Trophoblast cell (in vitro differentiated cells and primary cell): ENCODE data around the gene IL17RA.

Experiments
- DNase-seq, 2 donors: peaks; one replicate each; pipeline ENCODE4 v3.0.0-alpha.2; 2016
- H2AFZ ChIP-seq: 2 replicates; pipeline ENCODE4 v1.6.1; 2013; ENCODE audit warnings: low read length, moderate library complexity, mild to moderate bottlenecking; ENCODE audit not compliant: insufficient read depth, poor library complexity
- H2AK5ac ChIP-seq: 2 replicates; pipeline ENCODE4 v1.6.1; 2013; ENCODE audit warnings: mild to moderate bottlenecking, low read length
- H2BK120ac ChIP-seq: 2 replicates; pipeline ENCODE4 v1.6.1; 2013; ENCODE audit warnings: low read length, mild to moderate bottlenecking, moderate library complexity; ENCODE audit not compliant: insufficient read depth, poor library complexity
- H2BK12ac ChIP-seq: 2 replicates; pipeline ENCODE4 v1.6.1; 2013; ENCODE audit warnings: mild to moderate bottlenecking, low read length, moderate library complexity
- H2BK5ac ChIP-seq: 2 replicates; pipeline ENCODE4 v1.6.1; 2013; ENCODE audit warnings: low read length, low read depth, moderate library complexity, mild to moderate bottlenecking; ENCODE audit not compliant: poor library complexity
- H3K14ac ChIP-seq: 2 replicates; pipeline ENCODE4 v1.6.1; 2013; ENCODE audit warnings: mild to moderate bottlenecking, low read length
- H3K18ac ChIP-seq: 2 replicates; pipeline ENCODE4 v1.6.1; 2013; ENCODE audit warnings: mild to moderate bottlenecking, low read length
- H3K23ac ChIP-seq: 2 replicates; pipeline ENCODE4 v1.6.1; 2013; ENCODE audit warnings: low read length
- H3K27ac ChIP-seq: 2 replicates; pipeline ENCODE4 v1.5.1; 2013; ENCODE audit warnings: low read depth, mild to moderate bottlenecking, inconsistent platforms, low read length, moderate library complexity
- H3K27me3 ChIP-seq: 2 replicates; pipeline ENCODE4 v1.6.1; 2013; ENCODE audit warnings: inconsistent platforms, mild to moderate bottlenecking, low read length, moderate library complexity; ENCODE audit not compliant: insufficient read depth
- H3K36me3 ChIP-seq, 2 experiments: 1 replicate in 1 of 2; 2 replicates in 1 of 2; pipeline ENCODE4 v1.6.1; 2013; ENCODE audit warnings: low read length in 2 of 2, mild to moderate bottlenecking in 2 of 2, moderate library complexity in 1 of 2; ENCODE audit not compliant: insufficient read depth in 2 of 2, control insufficient read depth in 1 of 2
- H3K4ac ChIP-seq: 2 replicates; pipeline ENCODE4 v1.6.1; 2013; ENCODE audit warnings: low read depth, mild to moderate bottlenecking, low read length, moderate library complexity
- H3K4me1 ChIP-seq, 2 experiments: 1 replicate in 1 of 2; 2 replicates in 1 of 2; pipeline ENCODE4 v1.6.1; 2013; ENCODE audit warnings: low read length in 2 of 2, mild to moderate bottlenecking in 2 of 2, moderate library complexity in 1 of 2; ENCODE audit not compliant: insufficient read depth in 2 of 2, control insufficient read depth in 1 of 2
- H3K4me2 ChIP-seq: 2 replicates; pipeline ENCODE4 v1.6.1; 2013; ENCODE audit warnings: inconsistent platforms, mild to moderate bottlenecking, low read length, moderate library complexity
- H3K4me3 ChIP-seq: 2 replicates; pipeline ENCODE4 v1.5.1; 2013; ENCODE audit warnings: mild to moderate bottlenecking, low read depth, low read length, inconsistent platforms
- H3K79me1 ChIP-seq: one replicate; pipeline ENCODE4 v1.6.1; 2013; ENCODE audit warnings: low read length
- H3K79me2 ChIP-seq: 2 replicates; pipeline ENCODE4 v1.6.1; 2013; ENCODE audit warnings: low read length, mild to moderate bottlenecking; ENCODE audit not compliant: control insufficient read depth, insufficient read depth, poor library complexity
- H3K9ac ChIP-seq: 2 replicates; pipeline ENCODE4 v1.6.1; 2013; ENCODE audit warnings: mild to moderate bottlenecking, low read length
- H3K9me3 ChIP-seq: 2 replicates; pipeline ENCODE4 v1.6.1; 2013; ENCODE audit warnings: low read depth, mild to moderate bottlenecking, control low read depth, inconsistent platforms, low read length; ENCODE audit not compliant: insufficient read depth
- H4K12ac ChIP-seq: 2 replicates; pipeline ENCODE4 v1.6.1; 2013; ENCODE audit warnings: low read depth, mild to moderate bottlenecking, low read length, moderate library complexity
- H4K8ac ChIP-seq: 2 replicates; pipeline ENCODE4 v1.6.1; 2013; ENCODE audit warnings: low read depth, mild to moderate bottlenecking, low read length, moderate library complexity
- H4K91ac ChIP-seq: one replicate; pipeline ENCODE4 v1.6.1; 2013; ENCODE audit warnings: low read depth, mild to moderate bottlenecking, low read length, moderate library complexity
- WGBS: extraction: QIAGEN DNeasy Blood & Tissue Kit; methylation state at CpG from one replicate; pipeline ENCODE4 v1.1.7; 2013; ENCODE audit warnings: missing lambda C conversion rate; ENCODE audit not compliant: insufficient read length, insufficient coverage; ENCODE audit errors: extremely low coverage; 5-methylcytosine and 5-hydroxymethylcytosine counted together

IL17RA gene

DNA sequence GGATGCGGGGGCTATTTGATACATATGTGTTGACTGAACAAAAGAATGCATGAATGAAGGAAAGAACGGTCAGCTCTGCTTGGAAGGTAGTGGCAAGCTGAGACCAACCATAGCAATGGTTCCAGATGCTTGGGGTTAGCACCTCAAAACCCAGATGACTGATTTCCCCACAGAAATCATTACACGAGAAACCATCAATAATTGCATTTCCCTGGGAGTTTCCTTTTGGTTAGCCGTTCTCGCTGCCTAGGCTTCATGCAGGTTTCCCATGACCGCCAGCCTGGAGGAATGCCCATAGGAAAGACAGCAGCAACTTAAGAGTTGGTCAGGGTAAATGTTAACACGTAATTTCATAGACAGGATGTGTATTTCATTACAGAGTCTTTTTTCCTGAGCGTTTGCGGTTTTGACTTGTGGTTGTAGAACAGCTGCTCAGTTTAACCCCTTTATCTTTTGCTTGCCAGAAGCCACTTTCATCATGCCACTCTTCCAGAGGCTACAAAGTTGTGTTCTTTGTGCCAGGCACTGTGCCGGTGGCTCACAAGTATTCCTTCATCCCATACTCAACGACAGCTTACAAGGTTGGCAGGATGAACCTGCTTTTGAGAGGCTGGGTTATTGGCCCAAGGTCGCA lies 2.8 kb downstream of the IL17RA start:
- no peak overlapping the region for H3K4ac ChIP-seq
- no peak overlapping the region for H3K4me3 ChIP-seq
- H2AFZ ChIP-seq = no peak overlapping the region
- H2BK5ac ChIP-seq = no peak overlapping the region
- no peak overlapping the region for H2BK12ac ChIP-seq
- no peak overlapping the region for H4K12ac ChIP-seq
- no peak overlapping the region for H3K23ac ChIP-seq
- H3K27ac ChIP-seq = no peak overlapping the region
- H3K14ac ChIP-seq = no peak overlapping the region
- H3K36me3 ChIP-seq = no peaks in the 10 kb centered on the region
- H2AK5ac ChIP-seq = no peak overlapping the region
- H3K79me1 ChIP-seq = peaks cover 10% of the 10 kb centered on the region
- DNase-seq = no peak
- peaks cover 3% of the 10 kb centered on the region for H3K9me3 ChIP-seq
- no peak overlapping the region for H4K8ac ChIP-seq
- no peak overlapping the region for H3K18ac ChIP-seq
- peaks cover 10% of the 10 kb centered on the region for H3K27me3 ChIP-seq
- peaks cover 2 to 7% of the 10 kb centered on the region in 2 experiments for H3K4me1 ChIP-seq
- H2BK120ac ChIP-seq = no peak overlapping the region
- no peak overlapping the region for H3K9ac ChIP-seq
- H3K79me2 ChIP-seq = peaks cover 8% of the 10 kb centered on the region
- no peak overlapping the region for H3K4me2 ChIP-seq
- no peak overlapping the region for H4K91ac ChIP-seq
- no CpG with 5 or more reads among the region's 12 CpGs for WGBS

DNA sequence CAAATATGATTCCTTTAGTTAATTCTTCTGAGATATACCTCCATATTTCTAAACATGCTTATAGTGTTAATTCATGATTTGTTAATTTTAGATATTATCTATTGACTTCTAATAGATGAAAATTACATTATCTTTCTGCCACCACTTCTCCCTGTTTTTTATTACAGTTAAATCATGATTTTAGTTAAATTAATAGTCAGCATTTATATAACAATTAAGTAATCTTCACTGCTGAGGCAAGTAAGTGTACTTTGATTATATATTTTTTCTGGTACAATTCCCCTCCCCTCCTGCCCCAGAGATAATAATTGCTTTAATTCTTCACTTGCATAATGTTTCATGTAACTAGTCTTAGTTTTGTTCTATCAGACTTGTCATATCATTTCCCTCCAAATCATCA lies 5.8 kb downstream of the IL17RA start:
- Histone ChIP-seq H3K4me1 (peaks cover 0 to 5% of the 10 kb centered on the region in 2 experiments), H2AFZ (no peak overlapping the region), H3K27ac (no peak overlapping the region), H2BK120ac (no peak overlapping the region), H3K14ac (no peak overlapping the region), H3K4me2 (no peak overlapping the region), H3K79me2 (peaks cover under 1% of the 10 kb centered on the region), H3K79me1 (peaks cover under 1% of the 10 kb centered on the region), H3K36me3 (no peaks in the 10 kb centered on the region), H4K12ac (no peak overlapping the region), H3K4ac (no peak overlapping the region), H3K27me3 (peaks cover 8% of the 10 kb centered on the region), H3K4me3 (no peak overlapping the region), H4K91ac (no peak overlapping the region), H3K9me3 (peaks cover under 1% of the 10 kb centered on the region), H3K18ac (no peak overlapping the region), H3K23ac (no peak overlapping the region), H2BK5ac (no peak overlapping the region), H2BK12ac (no peak overlapping the region), H2AK5ac (no peak overlapping the region), H4K8ac (no peak overlapping the region), H3K9ac (no peak overlapping the region)
- no peak for DNase-seq

DNA sequence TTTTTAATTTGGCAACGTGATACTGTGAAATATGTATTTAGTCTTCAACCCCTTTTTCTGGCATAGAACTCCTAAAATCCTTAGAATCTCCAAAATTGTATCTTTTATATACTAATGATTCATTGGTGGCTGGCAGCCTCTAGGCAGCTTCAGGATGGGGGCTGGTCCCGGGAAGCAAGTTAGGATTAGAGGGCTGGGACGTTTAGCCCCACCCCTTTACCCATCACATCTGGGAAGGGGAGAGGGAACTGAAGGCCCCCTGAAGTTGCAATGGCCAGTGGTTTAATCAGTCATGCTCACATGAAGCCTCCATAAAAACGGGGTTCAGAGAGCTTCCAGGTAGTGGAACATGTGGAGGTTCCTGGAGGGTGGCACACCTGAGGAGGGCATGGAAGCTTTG lies 7.1 kb downstream of the IL17RA start:
- no peak overlapping the region for H3K18ac ChIP-seq
- H2BK12ac ChIP-seq = no peak overlapping the region
- H3K23ac ChIP-seq = no peak overlapping the region
- H3K4me1 ChIP-seq = no peaks in the 10 kb centered on the region
- no peaks in the 10 kb centered on the region for H3K79me1 ChIP-seq
- H3K4me3 ChIP-seq = no peak overlapping the region
- H3K9ac ChIP-seq = no peak overlapping the region
- H4K91ac ChIP-seq = no peak overlapping the region
- no peak overlapping the region for H2AK5ac ChIP-seq
- H3K36me3 ChIP-seq = peaks cover 0 to under 1% of the 10 kb centered on the region in 2 experiments
- H2BK5ac ChIP-seq = no peak overlapping the region
- H3K4ac ChIP-seq = no peak overlapping the region
- DNase-seq = no peak
- WGBS = no CpG with 5 or more reads among the region's 4 CpGs
- no peak overlapping the region for H4K12ac ChIP-seq
- no peak overlapping the region for H3K4me2 ChIP-seq
- H3K79me2 ChIP-seq = no peaks in the 10 kb centered on the region
- H4K8ac ChIP-seq = no peak overlapping the region
- no peaks in the 10 kb centered on the region for H3K9me3 ChIP-seq
- no peak overlapping the region for H2BK120ac ChIP-seq
- no peak overlapping the region for H2AFZ ChIP-seq
- no peak overlapping the region for H3K27ac ChIP-seq
- no peak overlapping the region for H3K14ac ChIP-seq
- no peaks in the 10 kb centered on the region for H3K27me3 ChIP-seq

DNA sequence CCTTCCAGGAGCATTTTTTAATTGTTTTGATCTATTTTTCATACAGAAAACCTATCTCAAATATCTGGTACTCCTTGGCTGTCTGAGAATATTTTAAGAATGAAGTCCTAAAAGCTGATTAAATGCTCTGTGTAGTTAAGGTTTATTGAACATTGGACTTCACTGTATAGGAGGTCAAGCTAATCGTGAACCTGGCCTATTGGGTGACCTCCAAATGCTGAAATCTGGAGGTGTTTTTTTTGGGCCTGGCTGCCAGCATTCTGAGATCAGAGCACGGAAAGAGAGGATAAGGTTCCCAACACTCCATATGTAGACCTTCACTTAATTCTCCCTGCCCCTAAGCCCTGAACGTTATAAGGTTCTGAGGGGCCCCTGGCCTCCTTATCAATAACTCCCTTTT lies 8.3 kb downstream of the IL17RA start:
- H3K23ac ChIP-seq = no peak overlapping the region
- H2AK5ac ChIP-seq = no peak overlapping the region
- no peak overlapping the region for H2AFZ ChIP-seq
- WGBS = no CpG with 5 or more reads among the region's 3 CpGs
- H3K27ac ChIP-seq = no peak overlapping the region
- no peak overlapping the region for H3K4me3 ChIP-seq
- no peaks in the 10 kb centered on the region for H3K27me3 ChIP-seq
- H3K4me2 ChIP-seq = no peak overlapping the region
- H3K79me2 ChIP-seq = no peaks in the 10 kb centered on the region
- no peak overlapping the region for H2BK12ac ChIP-seq
- H3K14ac ChIP-seq = no peak overlapping the region
- H4K8ac ChIP-seq = no peak overlapping the region
- H3K9ac ChIP-seq = no peak overlapping the region
- H3K36me3 ChIP-seq = peaks cover 3 to 7% of the 10 kb centered on the region in 2 experiments
- H3K4ac ChIP-seq = no peak overlapping the region
- H4K12ac ChIP-seq = no peak overlapping the region
- H3K79me1 ChIP-seq = no peaks in the 10 kb centered on the region
- H2BK5ac ChIP-seq = no peak overlapping the region
- H3K4me1 ChIP-seq = no peaks in the 10 kb centered on the region
- H2BK120ac ChIP-seq = no peak overlapping the region
- no peak overlapping the region for H4K91ac ChIP-seq
- no peaks in the 10 kb centered on the region for H3K9me3 ChIP-seq
- no peak for DNase-seq
- no peak overlapping the region for H3K18ac ChIP-seq
